PC-3 (cell line): ENCODE measurements around the gene CDKL2. TPM values are rescaled to one million over a fixed set of nuclear protein-coding genes. Genes with fewer than 3 reads are reported as not detected.
"Not testable (repeated sequence)": the region's sequence is repeated elsewhere in the genome, so short reads cannot be mapped to it uniquely, and the experiment has no call there.

Source experiments
- ATAC-seq: fragments of 200-7000 bp; cut with Tn5 transposase; 2 replicates; pipeline ENCODE4 v1.9.1; 2020; ENCODE audit warnings: mild to moderate bottlenecking, moderate library complexity
- BruUV-seq: library from RNA; stranded (reverse); fragments of 400-500 nt; replicated peaks from 2 replicates; lab custom pipeline; 2021; lab: Mats Ljungman, UMichigan
- CTCF ChIA-PET: fragments of 300-600 bp; sonication (Branson Sonifier 250); formaldehyde crosslinking; loops from one replicate; lab custom pipeline; 2022; ENCODE audit warnings: antibody characterized with exemption; lab: Charles Lee
- POLR2A ChIA-PET: fragments of 300-600 bp; sonication (Branson Sonifier 250); formaldehyde crosslinking; loops from one replicate; lab custom pipeline; 2022; ENCODE audit warnings: antibody characterized with exemption; ENCODE audit not compliant: unreplicated experiment; lab: Charles Lee
- DNase-seq: peaks from one replicate; pipeline ENCODE4 v3.0.0-alpha.2; 2015
- H2AFZ ChIP-seq: fragments of 300-600 bp; sonication (generic); 2 replicates; pipeline ENCODE4 v1.6.0; 2016; ENCODE audit warnings: antibody characterized with exemption, low read length
- H3F3A ChIP-seq: fragments of 300-600 bp; sonication (generic); one replicate; pipeline ENCODE4 v1.6.0; 2017; ENCODE audit warnings: antibody characterized with exemption, low read length, control low read depth, mild to moderate bottlenecking; ENCODE audit not compliant: unreplicated experiment
- H3K27ac ChIP-seq: fragments of 300-600 bp; sonication (generic); 2 replicates; pipeline ENCODE4 v1.5.1; 2016; ENCODE audit warnings: mild to moderate bottlenecking, low read length
- H3K27me3 ChIP-seq: fragments of 300-600 bp; sonication (generic); 2 replicates; pipeline ENCODE4 v1.6.1; 2016; ENCODE audit warnings: low read length, mixed read lengths
- H3K36me3 ChIP-seq: fragments of 300-600 bp; sonication (generic); 2 replicates; pipeline ENCODE4 v1.6.1; 2016; ENCODE audit warnings: low read depth, mixed run types, low read length, mixed read lengths
- H3K4me1 ChIP-seq: fragments of 300-600 bp; sonication (generic); 2 replicates; pipeline ENCODE4 v1.5.1; 2016; ENCODE audit warnings: low read length; ENCODE audit not compliant: insufficient read depth
- H3K4me2 ChIP-seq: fragments of 300-600 bp; sonication (generic); 2 replicates; pipeline ENCODE4 v1.6.0; 2016; ENCODE audit warnings: low read length
- H3K4me3 ChIP-seq: fragments of 300-600 bp; sonication (generic); 2 replicates; pipeline ENCODE4 v1.5.1; 2016; ENCODE audit warnings: mild to moderate bottlenecking, low read length, mixed read lengths
- H3K79me2 ChIP-seq: fragments of 300-600 bp; sonication (generic); 2 replicates; pipeline ENCODE4 v1.6.1; 2017; ENCODE audit warnings: low read length, mixed read lengths
- H3K9ac ChIP-seq: fragments of 300-600 bp; sonication (generic); 2 replicates; pipeline ENCODE4 v1.6.0; 2016; ENCODE audit warnings: mild to moderate bottlenecking, low read length
- H3K9me2 ChIP-seq: fragments of 300-600 bp; sonication (generic); replicated peaks from 2 replicates; pipeline ENCODE4 v1.6.1; 2016; ENCODE audit warnings: mixed run types, low read length, mixed read lengths
- H3K9me3 ChIP-seq: fragments of 300-600 bp; sonication (generic); 2 replicates; pipeline ENCODE4 v1.6.1; 2016; ENCODE audit warnings: low read length, mixed read lengths
- H4K20me1 ChIP-seq: fragments of 300-600 bp; sonication (generic); 2 replicates; pipeline ENCODE4 v1.6.1; 2016; ENCODE audit warnings: low read length, mixed read lengths
- CTCF ChIP-seq: fragments of 300-600 bp; sonication (generic); conservative IDR thresholded peaks from 2 replicates; pipeline ENCODE4 v1.5.1; 2017; ENCODE audit warnings: antibody characterized with exemption, low read depth, mild to moderate bottlenecking, low read length
- EZH2 ChIP-seq: fragments of 300-600 bp; sonication (generic); IDR thresholded peaks from one replicate; pipeline ENCODE4 v1.6.1; 2017; ENCODE audit warnings: antibody characterized with exemption, mild to moderate bottlenecking, low read length; ENCODE audit not compliant: unreplicated experiment
- EZH2phosphoT487 ChIP-seq: fragments of 300-600 bp; sonication (generic); IDR thresholded peaks from 2 replicates; pipeline ENCODE4 v1.6.1; 2018; ENCODE audit warnings: mild to moderate bottlenecking, antibody characterized with exemption, low read length, borderline replicate concordance
- intact Hi-C: fragments of 100-400 bp; cut with micrococcal nuclease; formaldehyde crosslinking; loops from 2 replicates; pipeline ENCODE4 v1.9.0; 2023
- total RNA-seq: library from RNA; depleted of rRNA; stranded (reverse); fragments of >200 nt; gene quantifications from 2 replicates; pipeline ENCODE4 v1.2.3, GENCODE V29; 2014

Gene CDKL2
- total RNA-seq, 1 experiment from 2014 or later = 0.55 TPM

GRCh38 chr4:75671802-75672421, 41.6 kb upstream of the CDKL2 start:
- Histone ChIP-seq H3K27me3 (no peaks in the 10 kb centered on the region), H3K9me3 (no peaks in the 10 kb centered on the region), H3K27ac (peak overlapping the region; percentile 80), H3K9me2 (no peaks in the 10 kb centered on the region), H3K4me3 (peak overlapping the region; percentile 100), H2AFZ (peak overlapping the region; percentile 73; the same call in 1 of the 2 replicates), H3F3A (peaks cover 5% of the 10 kb centered on the region), H3K79me2 (peaks cover 63% of the 10 kb centered on the region), H3K36me3 (no peaks in the 10 kb centered on the region), H3K4me2 (peak overlapping the region; percentile 96), H3K4me1 (peaks cover 20% of the 10 kb centered on the region), H4K20me1 (peaks cover 54% of the 10 kb centered on the region), H3K9ac (peak overlapping the region; percentile 94)
- intact Hi-C loops = no loop called here
- ChIA-PET POLR2A (interaction anchor here (0.6 to 2.7 kb wide), 2 partner anchors 16 to 52 kb away, joined by 5 to 15 read pairs; partner anchors contain the start of gene USO1), CTCF (no interaction called here)
- DNase-seq (no peak), ATAC-seq (no peak)
- BruUV-seq = no TSS peak
- TF ChIP-seq EZH2 = no peak
- TF ChIP-seq CTCF = no peak
- TF ChIP-seq EZH2phosphoT487 = no peak

GRCh38 chr4:75668596-75668995, 38.3 kb upstream of the CDKL2 start:
- no peaks in the 10 kb centered on the region for H3K9me3 ChIP-seq
- ChIA-PET CTCF (no interaction called here), POLR2A (no interaction called here)
- no peak overlapping the region for H3K4me2 ChIP-seq
- no peak overlapping the region for H3K27ac ChIP-seq
- intact Hi-C loops = no loop called here
- BruUV-seq = no TSS peak
- no peak overlapping the region for H3K9ac ChIP-seq
- H3K79me2 ChIP-seq = peaks cover 94% of the 10 kb centered on the region
- peaks cover 12% of the 10 kb centered on the region for H3K4me1 ChIP-seq
- H3K9me2 ChIP-seq = no peaks in the 10 kb centered on the region
- DNase-seq (no peak), ATAC-seq (no peak)
- no peaks in the 10 kb centered on the region for H3K27me3 ChIP-seq
- H2AFZ ChIP-seq = no peak overlapping the region
- H3K4me3 ChIP-seq = no peak overlapping the region
- H4K20me1 ChIP-seq = peaks cover 77% of the 10 kb centered on the region
- H3F3A ChIP-seq = peaks cover 1% of the 10 kb centered on the region
- no peaks in the 10 kb centered on the region for H3K36me3 ChIP-seq
- TF ChIP-seq EZH2phosphoT487 = no peak
- no peak for TF ChIP-seq CTCF
- TF ChIP-seq EZH2 = no peak

- H3F3A ChIP-seq, POLR2A ChIA-PET, H3K9me3 ChIP-seq, H2AFZ ChIP-seq, H3K36me3 ChIP-seq, H3K27ac ChIP-seq, intact Hi-C loops, H3K9ac ChIP-seq, ATAC-seq, CTCF ChIA-PET, DNase-seq, H3K27me3 ChIP-seq, BruUV-seq, H3K9me2 ChIP-seq, H3K4me3 ChIP-seq, H3K4me2 ChIP-seq: not testable (repeated sequence)
- Histone ChIP-seq H4K20me1 (peaks cover 84% of the 10 kb centered on the region), H3K4me1 (peaks cover 12% of the 10 kb centered on the region), H3K79me2 (peaks cover 98% of the 10 kb centered on the region)
These were observed 37.3 kb upstream of the CDKL2 start for GRCh38 chr4:75667636-75668035.
